Umbilical cord (tissue), 2 donors: ENCODE data around the gene FOXJ2. TPM values are rescaled to one million over a fixed set of nuclear protein-coding genes. Genes with fewer than 3 reads are reported as not detected.
A peak's percentile ranks its signal among the peaks of the same experiment; 100 is the strongest.
"Not testable (repeated sequence)": the region's sequence is repeated elsewhere in the genome, so short reads cannot be mapped to it uniquely, and the experiment has no call there.

Source experiments
- DNase-seq: peaks from one replicate; pipeline ENCODE4 v3.0.0-alpha.2; 2015; ENCODE audit warnings: low spot score
- total RNA-seq: library from RNA; depleted of rRNA; stranded (reverse); fragments of >200 nt; gene quantifications from one replicate; pipeline ENCODE4 v1.2.3, GENCODE V29; 2014; ENCODE audit warnings: low replicate concordance; ENCODE audit not compliant: insufficient read depth

The FOXJ2 gene
- 6.5 TPM for total RNA-seq

DNA sequence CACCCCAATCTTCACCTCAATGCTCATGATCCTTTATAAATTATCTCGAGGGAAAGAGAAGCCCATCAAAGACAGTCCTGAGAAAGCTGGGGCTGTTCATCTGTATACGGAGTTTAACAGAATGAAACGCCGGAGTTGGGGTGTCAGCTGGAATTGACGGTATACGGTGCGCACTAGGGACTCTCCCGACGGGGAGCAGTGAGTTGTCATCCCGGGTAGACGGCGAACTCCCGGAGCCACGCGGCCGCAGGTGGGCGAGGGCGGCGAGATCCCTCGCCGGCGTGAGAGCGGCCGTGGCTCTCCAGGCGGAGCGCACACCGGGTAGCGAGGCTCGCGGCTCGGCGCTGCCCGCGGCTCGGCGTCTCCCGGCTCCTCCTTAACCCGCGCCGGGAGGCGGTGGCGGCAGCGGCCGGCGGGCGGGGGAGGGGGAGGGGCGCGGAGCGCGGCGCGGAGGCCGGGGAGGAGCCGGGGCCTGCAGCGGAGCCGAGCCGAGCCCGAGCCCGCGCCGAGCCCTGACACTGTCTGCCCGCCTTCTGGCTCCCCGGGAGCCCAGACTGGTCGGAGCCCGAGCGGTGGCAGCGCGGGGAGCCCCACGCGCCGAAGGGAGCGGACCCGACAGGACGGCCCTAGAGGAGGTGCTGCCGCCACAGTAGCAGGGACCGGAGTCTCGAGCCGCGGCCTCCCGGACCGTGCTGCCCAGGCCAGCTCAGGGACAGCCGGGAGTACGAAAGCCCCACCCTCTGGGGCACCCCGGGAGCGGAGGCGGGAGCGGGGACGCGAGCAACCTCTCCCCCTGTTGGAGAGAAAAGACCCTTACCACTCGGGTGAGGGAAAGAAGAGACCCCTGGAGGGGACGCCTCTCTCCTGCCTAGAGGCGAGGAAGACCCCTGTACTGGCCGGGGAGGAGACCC is at the start of gene FOXJ2:
FOXJ2 (plus strand) TSS at position 475 of the 911 bp plus-strand sequence. CDS start 7,117 bp downstream, outside the sequence.
- peak; percentile 86 for DNase-seq

DNA sequence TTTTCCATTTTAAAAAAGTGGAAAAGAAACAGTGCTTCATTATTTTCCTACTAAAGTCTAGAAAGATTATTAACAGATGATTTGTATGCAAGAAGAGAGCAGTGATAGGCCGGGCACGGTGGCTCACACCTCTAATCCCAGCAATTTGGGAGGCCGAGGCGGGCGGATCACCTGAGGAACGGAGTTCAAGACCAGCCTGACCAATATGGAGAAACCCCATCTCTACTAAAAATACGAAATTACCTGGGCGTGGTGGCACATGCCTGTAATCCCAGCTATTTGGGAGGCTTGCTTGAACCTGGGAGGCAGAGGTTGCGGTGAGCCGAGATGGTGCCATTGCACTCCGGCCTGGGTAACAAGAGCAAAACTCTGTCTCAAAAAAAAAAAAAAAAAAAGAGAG is 49.5 kb upstream of the FOXJ2 start:
- not testable (repeated sequence) for DNase-seq

DNA sequence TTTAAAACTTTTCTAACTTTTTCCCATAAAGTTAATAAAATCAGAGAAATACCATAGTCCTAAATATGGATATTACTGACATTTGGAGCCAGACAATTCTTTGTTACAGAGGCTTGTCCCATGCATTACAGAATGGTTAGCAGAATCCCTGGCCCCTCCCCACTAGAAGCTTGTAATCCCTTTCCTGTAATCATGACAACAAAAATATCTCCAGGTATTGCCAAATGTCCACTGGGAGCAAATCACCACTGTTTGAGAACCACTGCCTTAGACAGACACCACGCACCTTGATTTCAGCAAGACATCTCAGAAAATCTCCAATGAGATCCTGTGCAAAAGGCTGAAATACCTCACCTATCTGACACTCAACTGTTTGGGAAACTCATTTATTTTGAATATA is 49.1 kb upstream of the FOXJ2 start:
- DNase-seq = not testable (repeated sequence)

DNA sequence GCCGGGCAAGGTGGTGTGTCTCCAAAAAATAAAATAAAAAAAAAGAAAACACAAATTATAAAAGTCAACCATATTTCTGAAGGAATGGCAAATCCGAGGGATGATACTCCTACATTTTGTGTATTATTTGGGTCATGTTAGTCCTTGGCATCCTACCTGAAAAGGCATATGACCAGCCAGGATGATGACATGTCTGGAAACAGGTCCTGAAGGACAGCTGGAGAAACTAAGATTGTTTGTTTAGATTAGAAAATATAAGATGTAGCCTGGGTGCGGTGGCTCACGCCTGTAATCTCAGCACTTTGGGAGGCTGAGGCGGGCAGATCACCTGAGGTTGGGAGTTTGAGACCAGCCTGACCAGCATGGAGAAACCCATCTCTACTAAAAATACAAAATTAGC is 47.6 kb upstream of the FOXJ2 start:
- no peak for DNase-seq

DNA sequence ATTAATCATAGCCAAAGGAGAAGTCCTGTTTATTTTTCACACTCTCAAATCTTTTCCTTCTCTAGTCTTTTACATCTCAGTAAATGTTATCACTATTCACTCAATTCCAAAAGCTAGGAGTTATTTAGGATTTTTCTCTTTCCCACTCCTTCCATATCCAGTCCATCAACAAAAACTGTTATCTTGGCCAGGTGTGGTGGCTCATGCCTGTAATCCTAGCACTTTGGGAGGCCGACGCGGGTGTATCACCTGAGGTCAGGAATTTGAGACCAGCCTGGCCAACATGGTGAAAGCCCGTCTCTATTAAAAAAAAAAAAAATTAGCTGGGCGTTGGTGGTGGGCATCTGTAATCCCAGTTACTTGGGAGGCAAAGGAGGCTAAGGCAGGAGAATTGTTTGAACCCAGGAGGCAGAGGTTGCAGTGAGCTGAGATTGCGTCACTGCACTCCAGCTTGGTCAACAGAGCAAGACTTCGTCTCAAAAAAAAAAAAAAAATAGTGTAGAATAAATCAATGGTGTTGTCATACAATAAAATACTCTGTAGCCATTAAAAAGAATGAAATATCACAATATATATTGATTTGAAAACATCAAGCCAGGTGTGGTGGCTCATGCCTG is 46.6 kb upstream of the FOXJ2 start:
- DNase-seq = no peak

DNA sequence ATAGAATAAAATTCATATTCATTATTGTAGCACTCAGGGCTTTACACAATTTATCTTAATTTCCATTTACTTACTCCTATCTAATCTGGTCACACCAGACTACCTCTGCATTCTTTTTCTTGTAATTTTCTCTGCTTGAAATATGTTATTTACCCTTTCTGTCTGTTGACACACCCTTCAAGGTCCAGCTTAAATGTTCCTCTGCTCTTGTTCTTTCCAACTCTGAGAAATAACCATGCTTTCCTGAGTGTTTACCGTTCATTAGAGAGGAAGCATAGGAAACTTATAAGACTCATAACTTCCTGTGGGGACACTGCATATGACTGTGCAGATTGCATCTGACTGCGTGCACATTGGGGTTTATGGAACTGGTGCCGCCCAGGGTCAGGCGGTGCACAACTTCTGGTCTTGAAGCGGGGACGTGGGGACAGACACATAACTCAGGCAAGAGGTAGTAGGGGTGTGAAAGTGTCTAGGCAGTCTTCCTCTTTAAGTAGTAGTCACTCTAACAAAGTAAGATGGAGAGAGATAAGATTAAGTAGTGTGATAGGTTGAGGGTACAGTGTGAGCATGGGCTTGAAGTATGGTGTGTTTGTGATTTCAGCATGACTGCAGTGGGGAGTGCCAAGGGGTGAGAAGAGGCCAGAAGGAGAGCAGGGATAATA is 42.6 kb upstream of the FOXJ2 start:
- peak; percentile 47 for DNase-seq

DNA sequence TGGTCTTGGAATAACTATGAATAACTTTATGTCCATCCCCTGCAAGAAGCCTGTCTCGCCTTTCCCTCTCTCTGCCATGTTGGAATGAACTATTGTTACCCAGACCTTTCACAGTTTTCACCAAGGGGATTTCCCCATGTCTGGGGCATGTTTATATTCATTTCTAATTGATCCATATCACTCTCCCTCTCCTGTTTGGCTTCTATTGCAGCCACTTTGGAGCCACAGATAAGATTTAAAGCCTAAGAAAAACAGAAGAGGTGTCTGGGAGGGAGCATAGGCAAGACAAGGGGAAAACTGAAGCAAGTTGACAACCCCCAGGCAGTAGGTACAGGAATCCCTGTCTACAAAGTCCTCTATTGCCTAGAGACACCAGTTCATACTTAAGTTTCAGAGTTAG is 41.0 kb upstream of the FOXJ2 start:
- no peak for DNase-seq

DNA sequence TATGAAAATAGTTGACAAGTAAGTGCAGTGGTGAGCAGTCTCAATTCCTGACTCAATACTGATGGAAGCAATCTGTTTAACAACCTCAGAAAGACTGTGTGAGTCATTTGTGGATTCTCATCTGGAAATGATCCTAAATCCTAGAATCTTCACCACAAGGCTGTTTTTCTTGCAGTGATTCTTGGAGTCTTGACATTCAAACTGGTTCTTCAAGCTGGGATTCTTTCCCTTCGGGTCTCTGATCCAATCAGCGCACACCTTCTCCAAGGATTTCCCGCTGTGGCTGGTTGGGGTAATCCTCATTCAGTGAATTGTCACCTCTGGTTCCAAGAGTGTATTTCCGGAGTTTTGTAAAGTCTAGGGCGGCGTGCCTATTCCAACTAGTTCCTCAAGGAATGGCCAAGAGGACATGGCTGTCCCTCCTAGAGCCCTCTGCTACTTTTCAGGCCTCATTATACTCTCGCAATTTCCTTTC is 37.7 kb upstream of the FOXJ2 start:
- DNase-seq = peak; percentile 75

DNA sequence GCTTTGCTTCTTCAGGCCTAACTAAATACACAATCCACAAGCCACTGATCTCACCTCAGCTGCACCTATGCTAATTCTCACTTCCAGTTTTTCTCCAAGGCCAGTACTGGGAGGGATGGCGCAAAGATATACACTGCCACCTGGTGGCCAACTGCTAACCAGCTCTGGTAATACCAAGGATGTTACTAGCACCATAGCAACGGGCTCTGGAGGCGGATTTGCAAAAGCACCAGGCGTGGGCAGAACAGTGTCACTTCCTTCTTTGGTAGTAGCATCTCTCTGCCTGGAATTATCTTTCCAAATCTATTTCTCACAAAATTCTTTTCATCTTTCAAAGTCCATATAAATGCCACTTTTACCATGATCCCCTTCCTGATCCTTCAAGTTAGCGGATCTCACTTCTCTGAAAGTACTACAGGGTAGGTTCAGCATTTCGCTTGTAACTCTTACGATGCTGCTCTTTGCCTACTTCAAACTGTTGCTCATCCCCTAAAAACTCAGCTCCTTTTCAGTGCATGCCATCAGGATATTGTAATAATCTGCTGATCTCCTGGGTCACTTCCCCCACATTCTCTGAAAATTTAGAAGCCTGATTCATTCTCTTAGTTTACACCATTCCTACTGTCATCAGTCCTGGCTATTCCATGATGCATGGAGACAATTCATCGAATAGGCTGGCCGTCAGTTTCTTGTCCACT is 37.1 kb upstream of the FOXJ2 start:
- DNase-seq = peak; percentile 94

DNA sequence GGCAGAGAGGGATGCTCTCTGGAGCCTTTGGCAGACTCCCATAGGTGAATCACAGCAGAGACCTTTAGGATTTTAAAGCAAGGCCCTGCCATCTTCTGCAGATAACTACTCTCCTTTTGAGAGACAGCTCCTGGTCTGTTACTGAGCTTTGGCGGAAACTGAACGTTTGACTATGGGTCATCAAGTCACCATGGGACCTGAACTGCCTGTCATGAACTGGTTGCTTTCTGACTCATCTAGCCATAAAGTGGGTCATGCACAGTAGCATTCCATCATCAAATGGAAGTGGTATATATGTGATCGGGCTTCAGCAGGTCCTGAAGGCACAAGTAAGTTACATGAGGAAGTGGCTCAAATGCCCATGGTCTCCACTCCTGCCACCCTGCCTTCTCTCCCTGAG is 31.7 kb upstream of the FOXJ2 start:
- not testable (repeated sequence) for DNase-seq

DNA sequence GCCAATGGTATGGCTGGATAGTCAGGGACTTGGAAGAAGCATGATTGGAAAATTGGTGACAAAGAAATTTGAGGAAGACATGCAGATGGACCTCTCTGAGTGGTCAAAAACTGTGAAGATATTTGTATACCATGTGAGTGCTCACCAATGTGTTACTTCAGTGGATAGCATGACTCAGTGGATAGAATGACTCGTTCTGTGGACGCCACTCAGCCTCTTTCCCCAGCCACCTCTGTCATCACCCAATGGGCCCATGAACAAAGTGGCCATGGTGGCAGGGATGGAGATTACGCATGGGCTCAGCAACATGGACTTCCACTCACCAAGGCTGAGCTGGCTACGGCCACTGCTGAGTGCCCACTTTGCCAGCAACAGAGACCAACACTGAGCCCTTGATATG is 31.0 kb upstream of the FOXJ2 start:
- DNase-seq = not testable (repeated sequence)

DNA sequence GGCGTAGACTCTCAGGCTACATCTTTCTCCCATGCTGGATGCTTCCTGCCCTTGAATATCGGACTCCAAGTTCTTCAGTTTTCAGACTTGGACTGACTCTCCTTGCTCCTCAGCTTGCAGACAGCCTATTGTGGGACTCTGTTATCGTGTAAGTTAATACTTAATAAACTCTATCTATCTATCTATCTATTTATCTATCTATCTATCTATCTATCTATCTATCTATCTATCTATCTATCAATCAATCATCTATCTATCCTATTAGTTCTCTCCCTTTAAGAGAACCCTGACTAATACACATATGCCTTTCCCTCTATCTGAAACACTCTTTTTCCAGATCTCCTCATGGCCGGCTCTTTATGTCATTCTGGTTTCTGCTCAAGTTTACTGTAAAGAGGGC is 27.6 kb upstream of the FOXJ2 start:
- not testable (repeated sequence) for DNase-seq

DNA sequence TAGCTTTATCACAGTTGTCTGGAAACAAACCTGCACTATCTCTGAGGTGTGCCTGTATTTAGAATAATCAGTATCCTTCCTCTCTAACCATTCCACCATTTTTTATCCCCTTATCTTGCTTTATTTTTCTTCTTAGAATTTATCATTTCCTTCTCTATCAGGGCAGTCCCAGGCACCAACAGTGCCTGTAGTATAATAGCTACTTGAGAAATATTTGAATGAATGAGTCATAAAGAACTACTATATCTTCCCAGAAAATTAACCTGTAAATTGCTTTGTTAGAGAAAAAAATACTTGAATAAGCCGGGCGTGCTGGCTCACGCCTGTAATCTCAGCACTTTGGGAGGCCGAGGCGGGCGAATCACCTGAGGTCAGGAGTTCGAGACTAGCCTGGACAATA is 21.2 kb upstream of the FOXJ2 start:
- DNase-seq = no peak

DNA sequence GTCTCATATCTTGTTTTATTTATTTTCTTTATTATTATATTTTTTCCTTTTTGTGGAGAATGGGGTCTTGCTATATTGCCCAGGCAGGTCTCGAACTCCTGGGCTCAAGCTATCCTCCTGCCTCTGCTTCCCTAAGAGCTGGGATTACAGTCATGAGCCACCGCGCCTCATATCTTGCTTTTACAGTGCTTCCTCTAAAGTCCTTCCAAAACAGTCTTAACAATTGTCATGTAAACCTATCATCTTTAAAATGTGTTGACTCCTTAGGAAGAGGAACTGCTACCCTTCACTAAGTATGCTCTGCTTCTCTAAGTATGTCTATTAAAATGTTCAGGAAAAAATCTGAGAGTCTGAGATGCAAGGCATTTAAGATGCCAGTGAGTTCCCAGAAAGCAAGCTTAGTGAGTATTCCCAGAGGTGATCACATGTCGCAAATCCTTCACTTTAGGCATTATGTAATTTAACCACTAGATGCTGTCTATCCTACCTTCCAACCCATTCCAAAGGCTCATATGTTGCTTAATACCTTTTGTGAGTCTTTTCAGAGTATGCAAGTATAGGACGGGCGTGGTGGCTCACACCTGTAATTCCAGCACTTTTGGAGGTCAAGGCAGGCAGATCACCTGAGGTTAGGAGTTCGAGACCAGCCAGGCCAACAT is 19.7 kb upstream of the FOXJ2 start:
- no peak for DNase-seq

DNA sequence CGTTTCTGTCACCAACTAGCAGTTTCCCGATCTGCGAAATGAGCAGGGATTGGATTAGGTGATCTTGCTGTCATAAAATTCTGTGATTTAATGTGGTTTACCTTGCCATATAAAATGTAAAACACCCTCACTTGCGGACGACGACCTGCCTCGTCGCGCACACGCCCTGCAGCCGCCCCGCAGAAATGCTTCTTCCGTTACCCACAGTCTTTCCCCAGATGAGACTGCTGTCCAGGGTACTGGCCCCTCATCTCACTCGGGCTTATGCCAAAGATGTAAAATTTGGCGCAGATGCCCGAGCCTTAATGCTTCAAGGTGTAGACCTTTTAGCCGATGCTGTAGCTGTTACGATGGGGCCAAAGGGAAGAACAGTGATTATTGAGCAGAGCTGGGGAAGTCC is 17.7 kb upstream of the FOXJ2 start:
- no peak for DNase-seq

DNA sequence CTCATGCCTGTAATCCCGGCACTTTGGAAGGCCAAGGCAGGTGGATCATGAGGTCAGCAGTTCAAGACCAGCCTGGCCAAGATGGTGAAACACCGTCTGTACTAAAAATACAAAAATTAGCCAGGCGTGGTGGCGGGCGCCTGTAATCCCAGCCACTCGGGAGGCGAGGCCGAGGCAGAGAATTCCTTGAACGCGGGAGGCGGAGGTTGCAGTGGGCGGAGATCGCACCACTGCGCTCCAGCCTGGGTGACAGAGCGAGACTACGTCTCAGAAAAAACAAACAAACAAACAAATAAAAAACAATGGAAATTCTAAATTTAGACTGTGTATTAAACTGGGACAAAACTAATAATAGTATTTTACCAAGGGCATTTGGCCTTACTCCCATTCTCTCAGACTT is 14.3 kb upstream of the FOXJ2 start:
- not testable (repeated sequence) for DNase-seq

DNA sequence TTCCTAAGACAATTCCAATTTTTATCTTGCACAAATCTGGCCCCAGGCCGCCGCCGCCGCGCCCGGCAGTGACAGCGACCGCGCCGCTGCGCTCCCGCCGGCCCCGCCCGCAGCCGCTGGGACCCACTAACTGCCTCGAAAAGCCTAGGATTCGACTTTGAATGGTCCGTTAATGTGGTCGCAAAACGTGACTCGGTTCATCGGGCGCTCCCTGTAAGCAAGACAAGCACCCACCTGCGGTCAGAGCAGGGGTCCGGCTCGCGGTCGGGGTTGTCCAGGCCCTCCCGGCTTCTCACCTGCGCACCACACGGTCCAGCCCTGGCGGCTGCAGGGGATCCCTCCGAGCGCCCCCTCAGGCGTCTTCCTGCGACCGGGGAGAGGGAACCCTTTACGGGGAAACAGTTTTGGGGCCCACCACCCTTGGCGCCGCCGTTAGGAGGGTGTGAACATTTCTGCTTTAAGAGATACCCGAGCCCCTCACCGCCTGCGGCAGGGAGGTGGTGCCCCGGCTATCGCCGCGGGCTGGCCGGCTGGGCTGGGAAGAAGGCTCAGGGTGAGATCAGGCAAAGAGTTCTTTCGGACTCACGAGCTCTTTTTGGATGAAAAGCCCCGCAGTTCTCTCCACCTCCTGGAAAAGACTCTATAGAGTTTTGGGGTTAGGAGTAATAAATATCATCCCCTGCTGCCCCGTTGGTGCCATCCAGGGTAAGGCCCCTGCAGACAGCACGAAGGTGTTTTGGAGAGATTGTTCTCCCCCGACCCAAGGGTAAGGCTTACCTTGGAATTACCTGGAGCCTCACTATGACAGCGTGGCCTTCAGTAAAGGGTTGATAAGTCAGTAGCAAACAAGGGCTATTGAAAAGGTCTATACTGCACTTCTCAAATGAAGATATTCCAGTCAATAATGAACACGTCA is 13.6 kb upstream of the FOXJ2 start:
- no peak for DNase-seq

DNA sequence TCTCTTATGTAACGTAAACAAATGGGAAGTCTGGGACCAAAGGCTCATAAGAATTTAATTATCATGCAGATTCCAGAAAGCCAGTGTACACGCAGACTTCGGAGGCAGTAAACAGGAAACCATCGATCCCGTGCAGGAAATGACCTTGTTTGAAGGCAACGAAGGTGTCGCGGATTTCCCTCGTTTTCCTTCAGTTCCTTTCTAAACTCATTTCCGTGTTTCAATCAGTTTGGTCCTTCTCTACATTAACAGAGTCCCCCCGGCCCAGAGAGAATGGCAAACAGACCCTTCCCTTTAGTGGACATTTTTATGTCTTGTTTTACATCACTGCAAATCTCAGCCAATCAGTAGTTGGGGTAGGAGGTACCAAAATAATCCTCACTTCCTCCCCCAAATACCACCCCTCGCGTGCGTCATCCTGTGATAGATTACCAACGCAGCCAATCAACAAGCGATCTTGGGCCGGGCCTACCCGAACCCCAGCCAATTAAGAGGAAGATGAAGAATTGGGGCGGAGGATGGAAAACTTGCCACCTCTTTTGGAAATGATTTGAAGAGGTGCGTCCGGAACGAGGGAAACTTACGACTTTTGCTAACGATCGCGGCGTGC is 6.1 kb upstream of the FOXJ2 start:
- DNase-seq = peak; percentile 100

DNA sequence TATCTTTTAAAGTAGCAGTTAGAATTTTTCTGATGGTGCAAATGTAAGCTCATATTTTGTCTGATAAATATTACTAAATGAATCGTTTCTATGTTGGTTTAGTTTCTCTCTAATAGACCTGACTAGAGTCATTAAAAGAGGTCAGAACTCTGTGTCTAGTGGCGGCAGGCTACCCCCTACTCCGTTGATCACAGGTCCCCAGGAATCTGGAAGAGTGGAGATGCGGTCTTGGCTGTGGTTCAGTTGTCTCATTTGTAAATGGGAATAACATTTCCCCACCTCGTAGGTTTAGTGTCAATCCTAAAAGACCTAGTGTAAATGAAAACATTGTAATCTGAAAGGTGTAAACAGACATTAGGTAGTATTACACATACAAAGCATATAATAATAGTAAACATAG is 4.7 kb upstream of the FOXJ2 start:
- DNase-seq = no peak

DNA sequence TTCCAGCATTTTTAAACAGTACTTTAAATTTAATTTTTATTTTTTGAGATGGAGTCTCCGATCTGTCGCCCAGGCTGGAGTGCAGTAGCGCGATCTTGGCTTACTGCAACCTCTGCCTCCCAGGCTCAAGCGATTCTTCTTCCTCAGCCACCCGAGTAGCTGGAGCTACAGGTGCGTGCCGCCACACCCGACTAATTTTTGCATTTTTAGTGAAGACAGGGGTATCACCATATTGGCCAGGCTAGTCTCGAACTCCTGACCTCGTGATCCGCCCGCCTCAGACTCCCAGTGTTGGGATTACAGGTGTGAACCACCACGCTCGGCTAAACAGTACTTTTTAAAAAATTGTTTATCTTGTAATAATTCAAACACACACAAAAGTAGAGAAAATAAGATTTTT is 4.2 kb upstream of the FOXJ2 start:
- no peak for DNase-seq
